Esophagus mucosa (tissue), 1 donor: Measurements from ENCODE around the gene USP3. TPM values are rescaled to one million over a fixed set of nuclear protein-coding genes. Genes with fewer than 3 reads are reported as not detected.

Source experiments
- ATAC-seq: fragments of 200-7000 bp; cut with Tn5 transposase; one replicate; pipeline ENCODE4 v1.9.1; 2020
- total RNA-seq: library from RNA; stranded (reverse); gene quantifications from one replicate; pipeline ENCODE4 v1.2.4, GENCODE V29; 2023
- donor health status: DM: yes; HTN: yes; CAD: no.

Gene USP3
- total RNA-seq, 1 donor from 2014 or later = 37.0 TPM

GRCh38 chr15:63553388-63553791 is 49.0 kb downstream of the USP3 start:
- peak; percentile 35 for ATAC-seq

GRCh38 chr15:63554337-63554927 is 50.0 kb downstream of the USP3 start:
- ATAC-seq = no peak

DNA sequence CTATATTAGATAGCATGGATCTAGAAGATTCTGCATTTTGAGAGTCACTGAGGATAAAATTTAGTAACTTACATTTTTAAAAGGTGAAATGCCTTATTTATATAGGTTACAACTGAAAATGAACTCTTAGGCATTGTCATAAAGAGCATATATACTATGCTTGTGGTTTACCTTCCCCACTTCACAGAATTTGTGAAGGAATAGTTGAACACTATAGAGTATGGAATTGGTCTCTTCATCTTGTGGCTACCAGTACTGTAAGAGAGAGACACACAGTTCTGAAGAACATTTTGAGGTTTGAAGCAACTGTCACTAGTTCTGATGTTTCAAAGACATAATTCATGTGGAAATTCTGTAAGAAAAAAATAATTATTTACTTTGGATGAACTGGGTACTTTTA is 51.1 kb downstream of the USP3 start:
- no peak for ATAC-seq

- ATAC-seq = no peak
Measured at GRCh38 chr15:63556246-63556645, 51.9 kb downstream of the USP3 start.

DNA sequence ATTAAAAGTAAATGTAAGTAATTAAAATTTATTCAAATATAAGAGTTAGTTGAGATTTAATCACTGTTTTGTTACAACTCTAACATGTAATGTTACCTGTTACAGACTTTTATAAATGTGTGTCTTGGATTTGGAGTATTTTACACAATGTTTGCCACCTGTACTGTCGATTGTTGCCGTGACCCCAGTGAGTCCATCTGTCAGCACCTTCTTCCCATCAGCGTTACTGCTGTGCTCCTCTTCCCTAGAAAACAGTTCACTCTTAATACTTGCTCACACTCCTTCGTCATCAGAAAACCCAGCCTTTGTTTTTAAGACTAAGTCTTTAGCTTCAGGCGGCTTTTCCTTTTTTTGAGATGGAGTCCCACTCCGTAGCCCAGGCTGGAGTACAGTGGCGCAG is 52.3 kb downstream of the USP3 start:
- ATAC-seq = no peak

DNA sequence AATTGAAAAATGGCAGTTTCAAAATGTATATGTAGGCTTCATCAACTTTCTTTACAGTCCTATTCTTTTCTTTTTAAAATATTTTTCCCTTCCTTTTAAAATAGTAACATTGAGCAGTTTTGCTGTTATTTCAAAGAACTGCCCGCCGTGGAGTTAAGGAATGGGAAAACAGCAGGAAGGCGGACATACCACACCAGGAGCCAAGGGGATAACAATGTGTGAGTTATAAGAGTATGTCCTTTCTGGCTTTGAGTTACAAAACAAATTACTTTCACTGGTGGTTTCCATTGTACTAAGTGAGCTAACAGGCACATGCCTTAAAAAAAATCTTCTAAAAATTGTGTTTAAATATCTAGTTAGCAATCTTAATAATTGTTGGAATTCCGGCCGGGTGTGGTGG is 55.4 kb downstream of the USP3 start:
- no peak for ATAC-seq

GRCh38 chr15:63560741-63561448 is 56.5 kb downstream of the USP3 start:
- peak; percentile 38 for ATAC-seq

DNA sequence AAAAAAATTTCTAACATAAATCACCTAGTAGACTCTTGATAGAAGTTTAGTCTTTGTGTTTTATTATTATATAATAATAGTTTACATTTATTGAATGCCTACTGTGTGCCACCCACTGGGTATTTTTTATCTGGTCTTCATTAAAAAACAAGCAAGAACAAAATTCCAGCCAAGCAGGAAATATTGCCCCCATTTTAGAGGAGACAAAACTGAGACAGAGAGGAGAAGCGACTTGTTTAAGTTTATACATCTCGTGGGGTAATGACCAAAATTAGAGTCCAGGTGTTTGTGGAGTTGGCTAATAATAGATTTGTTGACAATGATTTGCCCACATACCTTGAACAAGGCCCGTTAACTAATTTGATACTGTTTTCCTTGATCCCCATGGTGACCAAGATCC is 59.7 kb downstream of the USP3 start:
- no peak for ATAC-seq

GRCh38 chr15:63565536-63566186 is 61.3 kb downstream of the USP3 start:
- ATAC-seq = no peak

DNA sequence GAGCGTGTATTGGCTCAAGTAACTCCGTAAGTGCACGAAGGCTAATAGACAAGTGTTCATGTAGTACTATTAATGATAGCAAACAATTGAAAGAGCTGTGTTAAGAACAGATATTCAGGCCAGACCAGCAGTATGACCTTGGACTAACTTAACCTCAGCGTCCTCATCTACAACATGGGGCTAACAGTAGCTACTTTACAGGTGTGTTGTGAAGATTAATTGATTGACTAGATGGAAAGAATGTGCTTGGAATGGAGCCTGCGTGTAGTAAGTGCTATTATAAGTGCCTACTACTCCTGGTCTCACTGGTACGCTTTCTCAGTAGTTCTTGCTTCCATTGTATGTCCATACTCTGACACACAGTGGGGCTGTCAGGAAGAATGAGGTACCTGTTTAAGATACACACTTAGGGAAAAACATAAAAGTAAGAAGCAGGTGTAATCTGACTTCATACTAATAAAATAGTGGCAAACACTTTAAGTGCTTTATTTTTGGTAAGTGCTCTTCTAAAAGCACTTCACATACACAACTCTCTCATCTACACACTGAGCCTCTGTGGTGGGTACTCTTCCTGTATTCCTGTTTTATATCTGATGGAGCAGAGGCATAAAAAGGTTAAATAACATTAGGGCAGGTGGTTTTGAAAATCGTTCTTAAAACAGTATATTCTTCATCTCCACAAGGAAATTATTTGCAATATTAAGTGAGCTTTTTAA is 68.5 kb downstream of the USP3 start:
- no peak for ATAC-seq

DNA sequence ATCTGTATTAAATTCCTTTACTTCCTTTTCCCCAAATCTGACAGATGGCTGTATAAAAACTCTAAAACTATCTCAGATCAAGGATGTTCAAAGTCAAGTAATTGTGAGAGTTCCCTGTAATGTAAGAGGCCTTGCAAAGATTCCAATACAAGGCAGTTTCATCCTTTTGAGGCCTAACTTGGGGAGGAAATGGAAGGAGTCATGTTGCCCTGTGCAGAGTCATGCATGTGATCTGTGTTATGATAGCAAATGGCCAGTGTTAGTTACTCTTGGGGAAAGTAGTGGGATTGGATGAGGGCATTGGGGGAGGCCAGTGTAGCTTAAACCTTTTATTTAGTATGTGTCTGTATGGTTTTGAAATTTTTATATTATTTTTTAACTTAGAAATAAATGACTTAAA is 69.1 kb downstream of the USP3 start:
- no peak for ATAC-seq

DNA sequence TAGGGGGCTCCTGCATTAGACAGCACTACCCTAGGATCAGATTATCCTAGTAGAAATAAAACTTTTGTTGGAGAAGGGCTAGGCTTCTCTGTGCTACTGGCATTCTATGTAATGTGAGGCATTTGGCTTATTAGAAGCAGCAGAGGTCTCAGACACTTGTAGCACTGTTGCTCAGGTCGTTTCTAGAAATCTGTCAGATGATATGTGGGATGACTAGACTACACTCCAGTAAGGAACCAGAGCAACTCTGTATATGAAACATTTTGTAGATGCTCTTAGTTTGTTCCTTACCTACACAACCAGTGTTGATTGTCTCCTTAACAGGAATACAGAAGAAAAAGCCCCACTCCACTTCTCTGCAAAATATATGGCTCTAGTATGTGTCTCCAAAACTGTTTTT is 70.9 kb downstream of the USP3 start:
- no peak for ATAC-seq

- no peak for ATAC-seq
Measured at GRCh38 chr15:63576441-63576840, 72.0 kb downstream of the USP3 start.

GRCh38 chr15:63582179-63582578 is 77.8 kb downstream of the USP3 start:
- ATAC-seq = no peak

DNA sequence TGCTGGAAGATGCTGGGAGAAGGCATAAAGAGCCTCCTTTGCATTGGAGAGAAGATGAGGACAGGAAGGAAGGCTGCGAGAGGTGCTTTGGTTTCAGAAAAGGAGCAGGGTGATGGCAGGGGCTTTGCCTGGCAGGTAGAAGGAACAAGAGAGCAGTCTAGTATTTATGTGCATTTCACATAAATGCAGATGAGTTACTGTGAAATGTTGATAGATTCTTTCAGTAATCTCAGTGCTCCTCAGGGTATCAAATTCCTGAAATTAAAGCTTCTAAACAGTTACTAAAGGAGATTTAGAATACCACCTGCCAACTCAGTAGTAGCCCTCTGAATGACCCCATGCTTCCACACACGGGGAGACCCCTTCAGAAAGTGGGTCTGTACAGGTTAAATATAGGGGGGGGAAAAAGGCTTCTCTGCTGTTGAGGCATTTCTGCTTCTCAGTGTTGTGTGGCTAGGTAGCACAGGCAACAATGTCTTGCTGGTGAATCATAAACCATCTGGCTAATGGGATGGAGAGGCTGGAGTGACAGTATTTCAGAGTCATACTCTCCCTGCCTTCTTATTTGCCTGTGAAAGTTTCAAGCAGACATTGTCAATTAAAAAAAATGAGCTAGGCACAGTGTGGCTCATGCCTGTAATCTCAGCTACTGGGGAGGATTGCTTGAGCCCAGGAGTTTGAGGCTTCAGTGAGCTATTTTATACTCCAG is 78.5 kb downstream of the USP3 start:
- peak; percentile 59 for ATAC-seq

DNA sequence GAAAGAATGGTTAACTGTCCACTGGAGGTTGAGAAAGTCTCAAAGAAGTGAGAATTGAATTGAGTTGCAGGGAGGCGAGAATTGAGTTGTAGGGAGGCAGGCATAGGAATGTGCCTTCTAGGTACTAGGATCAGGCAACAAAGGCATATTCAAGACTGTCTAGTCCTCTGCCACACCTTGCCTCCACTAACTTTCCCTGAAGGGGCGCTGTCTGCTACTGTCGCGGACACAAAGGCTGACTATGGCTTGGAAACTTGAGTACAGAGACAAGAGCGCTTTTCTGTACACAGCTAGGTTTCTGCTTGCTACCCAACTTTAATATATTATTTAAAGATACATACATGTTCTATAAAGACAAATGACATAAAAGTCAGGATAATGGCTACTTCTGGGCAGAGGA is 82.4 kb downstream of the USP3 start:
- ATAC-seq = no peak

GRCh38 chr15:63587527-63587926 is 83.1 kb downstream of the USP3 start:
- no peak for ATAC-seq

GRCh38 chr15:63588826-63589225 is 84.4 kb downstream of the USP3 start:
- no peak for ATAC-seq

DNA sequence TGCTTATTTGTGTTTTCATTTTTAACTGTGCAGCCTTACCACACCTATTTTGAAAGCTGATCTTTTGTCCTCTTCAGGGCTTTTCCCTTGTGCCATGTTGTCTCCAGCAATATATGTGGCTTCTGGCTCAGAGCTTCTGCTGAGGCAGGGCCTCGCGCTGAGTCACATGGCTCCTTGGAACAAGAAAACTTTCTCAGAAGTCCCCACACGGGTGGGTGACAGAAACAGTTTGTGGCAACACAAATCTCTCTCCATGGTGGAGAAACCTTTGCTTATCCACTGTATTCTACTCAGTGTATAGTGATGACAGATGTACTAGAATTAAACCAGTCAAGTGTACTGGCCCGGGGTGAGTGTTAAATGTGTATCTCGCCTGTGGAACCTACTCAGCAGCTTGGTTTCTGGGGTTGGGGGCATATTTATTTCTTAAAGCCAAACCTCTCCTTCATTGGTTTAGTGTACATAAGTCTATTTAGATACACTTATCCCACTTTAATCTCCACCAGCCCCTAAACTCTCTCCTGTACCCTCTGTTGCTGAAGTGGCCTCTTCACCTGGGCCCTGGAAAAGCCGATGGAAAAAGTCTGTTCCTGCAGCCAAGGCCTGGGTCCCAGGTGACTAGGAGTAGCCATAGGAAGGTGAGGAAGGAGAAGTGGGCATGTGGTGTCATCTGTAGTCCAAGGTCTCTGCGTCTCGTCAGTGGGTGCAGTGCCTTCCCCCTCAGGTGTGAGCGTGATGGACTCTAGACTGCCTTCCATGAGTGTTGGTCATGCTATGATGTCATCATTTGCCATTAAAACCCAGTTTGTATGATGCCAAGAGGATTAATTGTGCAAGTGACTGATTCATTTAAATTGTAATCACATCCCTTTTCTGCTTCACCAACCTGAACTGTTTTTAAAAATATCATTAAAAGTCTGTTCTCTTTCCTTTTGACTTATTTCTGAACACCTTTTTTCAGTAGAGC is 89.6 kb downstream of the USP3 start:
- peak; percentile 12 for ATAC-seq

- ATAC-seq = no peak
Measured at GRCh38 chr15:63595065-63595464, 90.7 kb downstream of the USP3 start.

- ATAC-seq = no peak
Measured at GRCh38 chr15:63595688-63596087, 91.3 kb downstream of the USP3 start.

- no peak for ATAC-seq
Measured at GRCh38 chr15:63596676-63597037, 92.3 kb downstream of the USP3 start.
